WI38 (cell line): ENCODE measurements around the gene TMEM214.

Experiments
- H3K4me3 ChIP-seq: 2 replicates; pipeline ENCODE4 v1.5.1; 2011; ENCODE audit warnings: low read depth, mild to moderate bottlenecking, control low read depth, low read length
- CTCF ChIP-seq: IDR thresholded peaks from 2 replicates; pipeline ENCODE4 v1.5.1; 2012; ENCODE audit warnings: low read depth, mild to moderate bottlenecking, control low read depth, low read length

Gene TMEM214

GRCh38 chr2:27021253-27022049, 11.3 kb upstream of the TMEM214 start:
- no peak for TF ChIP-seq CTCF
- H3K4me3 ChIP-seq = no peak overlapping the region

GRCh38 chr2:27023740-27024139, 9.0 kb upstream of the TMEM214 start:
- TF ChIP-seq CTCF = no peak
- no peak overlapping the region for H3K4me3 ChIP-seq

- no peak for TF ChIP-seq CTCF
- H3K4me3 ChIP-seq = no peak overlapping the region
Measured at GRCh38 chr2:27024188-27024587, 8.6 kb upstream of the TMEM214 start.

GRCh38 chr2:27024812-27025211, 8.0 kb upstream of the TMEM214 start:
- H3K4me3 ChIP-seq = no peak overlapping the region
- TF ChIP-seq CTCF = no peak

- no peak for TF ChIP-seq CTCF
- no peak overlapping the region for H3K4me3 ChIP-seq
Measured at GRCh38 chr2:27025281-27025800, 7.4 kb upstream of the TMEM214 start.

GRCh38 chr2:27025861-27026851, 6.6 kb upstream of the TMEM214 start:
- no peak for TF ChIP-seq CTCF
- H3K4me3 ChIP-seq = no peak overlapping the region
